ENCODE data around the gene C6orf118.

Gene C6orf118

GRCh38 chr6:165244524-165245247 is 64.7 kb downstream of the C6orf118 start:
- DNase-seq (ENCODE audit: low read depth) = no peak

GRCh38 chr6:165243801-165244200 is 65.6 kb downstream of the C6orf118 start:
- no peak for DNase-seq (ENCODE audit: low read depth)

GRCh38 chr6:165236326-165236725 is 73.1 kb downstream of the C6orf118 start:
- no peak for DNase-seq (ENCODE audit: low read depth)

GRCh38 chr6:165232731-165233488 is 76.5 kb downstream of the C6orf118 start:
- DNase-seq (ENCODE audit: low read depth) = no peak

- DNase-seq (ENCODE audit: low read depth) = no peak
These were observed 77.5 kb downstream of the C6orf118 start for GRCh38 chr6:165231581-165232561.

GRCh38 chr6:165231177-165231576 is 78.2 kb downstream of the C6orf118 start:
- DNase-seq (ENCODE audit: low read depth) = no peak

Measured in activated gamma-delta T cell treated with anti-CD3 and anti-CD28 coated beads, Interleukin-2, amount 50 U/mL, for 16 hours (primary cell).